Measurements from ENCODE around the gene TESPA1. TPM values are rescaled to one million over a fixed set of nuclear protein-coding genes. Genes with fewer than 3 reads are reported as not detected.

Gene TESPA1
- total and polyA plus RNA-seq, 9 of the 15 experiments (the other 6 are each of a cell fraction or from before 2014, with no cell fraction given): 0.72 to 7.1 (median 2.4) TPM

GRCh38 chr12:54987611-54988231, 3.2 kb upstream of the TESPA1 start (continued):
- peak; percentile 61 for TF ChIP-seq ZBTB40 (IDR thresholded peaks at IDR 0.05)
- no peak for TF ChIP-seq ZBTB40 (CRISPR knock-in tag; IDR thresholded peaks at IDR 0.05)
- TF ChIP-seq CCAR2 (IDR thresholded peaks at IDR 0.05; ENCODE audit: low read depth, low read length): no peak
- peak; percentile 63; the same call in 1 of the 2 replicates for TF ChIP-seq MCM3 (IDR thresholded peaks at IDR 0.05)
- no peak for TF ChIP-seq ZNF232 (CRISPR knock-in tag; IDR thresholded peaks at IDR 0.05)
- TF ChIP-seq ZEB2 (IDR thresholded peaks at IDR 0.05): peak; percentile 54; the same call in 1 of the 2 replicates
- 0 out of 2 replicates have a peak, but pooled peaks have one; percentile 16 for TF ChIP-seq ZNF592 (IDR thresholded peaks at IDR 0.05)
- no peak for TF ChIP-seq SIRT6 (IDR thresholded peaks at IDR 0.05; ENCODE audit: low read depth, low read length)
- TF ChIP-seq PRDM10 (IDR thresholded peaks at IDR 0.05; ENCODE audit: partially characterized antibody): no peak
- peak; percentile 58; the same call in 1 of the 2 replicates for TF ChIP-seq TOE1 (IDR thresholded peaks at IDR 0.05; ENCODE audit: borderline replicate concordance)
- no peak for TF ChIP-seq TOE1 (CRISPR knock-in tag; IDR thresholded peaks at IDR 0.05; ENCODE audit: borderline replicate concordance, low read depth)
